ENCODE data around the gene BCAP31. TPM values are rescaled to one million over a fixed set of nuclear protein-coding genes. Genes with fewer than 3 reads are reported as not detected.
A peak's percentile ranks its signal among the peaks of the same experiment; 100 is the strongest.
"Not testable (repeated sequence)": the region's sequence is repeated elsewhere in the genome, so short reads cannot be mapped to it uniquely, and the experiment has no call there.

BCAP31 gene
- total RNA-seq, 4 donors from 2014 or later = 99.2 to 180 (median 142) TPM

- peaks cover 0 to 9% (median 0%) of the 10 kb centered on the region in 3 donors for H3K36me3 ChIP-seq
- H3K27ac ChIP-seq = no peak overlapping the region
- WGBS, 2 donors = no CpG with 5 or more reads among the region's 4 CpGs
- no peak for DNase-seq
- no peaks in the 10 kb centered on the region for H3K27me3 ChIP-seq
- H3K4me3 ChIP-seq = no peak overlapping the region
- intact Hi-C loops (cut with DNase I) = no loop called here
- TF ChIP-seq POLR2A (IDR thresholded peaks at IDR 0.05) (no peak), CTCF (IDR thresholded peaks at IDR 0.05) (no peak)
- H3K9me3 ChIP-seq = no peaks in the 10 kb centered on the region
- peaks cover 5 to 68% (median 8%) of the 10 kb centered on the region in 3 donors for H3K4me1 ChIP-seq
Measured at GRCh38 chrX:153692003-153692402, 32.2 kb downstream of the BCAP31 start.

- H3K4me1 ChIP-seq = peaks cover 5 to 76% (median 11%) of the 10 kb centered on the region in 3 donors
- DNase-seq; H3K27ac ChIP-seq; H3K36me3 ChIP-seq; intact Hi-C loops (cut with DNase I); H3K4me3 ChIP-seq; H3K27me3 ChIP-seq; H3K9me3 ChIP-seq: not testable (repeated sequence)
- 69 to 70% methylated on average over 4 to 8 of the region's 21 CpGs for WGBS, 2 donors
Measured at GRCh38 chrX:153691032-153691827, 33.0 kb downstream of the BCAP31 start.

- Histone ChIP-seq H3K27me3 (no peaks in the 10 kb centered on the region), H3K27ac (peak overlapping the region in 2 of 4 donors; percentile 53 to 79), H3K4me3 (peak overlapping the region in 3 of 4 donors; percentile 42 to 66 (median 57)), H3K9me3 (no peaks in the 10 kb centered on the region), H3K4me1 (peaks cover 5 to 76% (median 11%) of the 10 kb centered on the region in 3 donors), H3K36me3 (no peaks in the 10 kb centered on the region)
- no peak for DNase-seq
- intact Hi-C loops (cut with DNase I) = no loop called here
- TF ChIP-seq CTCF (IDR thresholded peaks at IDR 0.05) (no peak), POLR2A (IDR thresholded peaks at IDR 0.05) (no peak)
- whole genome bisulfite sequencing, 2 donors = 100% methylated on average over 1 of the region's 14 CpGs; no CpG with 5 or more reads in 1 of the 2 donors
Measured at GRCh38 chrX:153690466-153690865, 33.7 kb downstream of the BCAP31 start.

GRCh38 chrX:153689654-153690465 is 34.3 kb downstream of the BCAP31 start:
- TF ChIP-seq CTCF (IDR thresholded peaks at IDR 0.05) (no peak), POLR2A (IDR thresholded peaks at IDR 0.05) (no peak)
- DNase-seq = no peak

GRCh38 chrX:153688911-153689590 is 35.1 kb downstream of the BCAP31 start:
- 90% methylated on average over 2 of the region's 53 CpGs; no CpG with 5 or more reads in 1 of the 2 donors for WGBS, 2 donors
- Histone ChIP-seq H3K36me3 (no peaks in the 10 kb centered on the region), H3K4me1 (peaks cover 5 to 62% (median 8%) of the 10 kb centered on the region in 3 donors), H3K9me3 (no peaks in the 10 kb centered on the region), H3K4me3 (peak overlapping the region; percentile 37 to 66 (median 50)), H3K27ac (peak overlapping the region; percentile 53 to 82 (median 77)), H3K27me3 (no peaks in the 10 kb centered on the region)
- intact Hi-C loops (cut with DNase I) = no loop called here
- no peak for DNase-seq
- TF ChIP-seq POLR2A (IDR thresholded peaks at IDR 0.05) = no peak
- no peak for TF ChIP-seq CTCF (IDR thresholded peaks at IDR 0.05)

More at GRCh38 chrX:153689654-153690465, 34.3 kb downstream of the BCAP31 start:
- Histone ChIP-seq H3K4me1 (peaks cover 5 to 70% (median 11%) of the 10 kb centered on the region in 3 donors), H3K27ac (peak overlapping the region; percentile 14 to 79 (median 64)), H3K9me3 (no peaks in the 10 kb centered on the region), H3K4me3 (peak overlapping the region; percentile 37 to 66 (median 50)), H3K27me3 (no peaks in the 10 kb centered on the region), H3K36me3 (no peaks in the 10 kb centered on the region)
- 69% methylated on average over 12 of the region's 19 CpGs; no CpG with 5 or more reads in 1 of the 2 donors for WGBS, 2 donors
- intact Hi-C loops (cut with DNase I) = no loop called here
